H9 (cell line): ENCODE results near the gene NOC3L. TPM values are rescaled to one million over a fixed set of nuclear protein-coding genes. Genes with fewer than 3 reads are reported as not detected.

ENCODE experiments used
- DNase-seq: peaks from one replicate; pipeline ENCODE4 v3.0.0-alpha.2; 2017
- H2AFZ ChIP-seq: one replicate; pipeline ENCODE4 v1.6.1; 2013; ENCODE audit warnings: mild to moderate bottlenecking, low read length, control low read depth, moderate library complexity
- H2AK5ac ChIP-seq: 2 replicates; pipeline ENCODE4 v1.6.1; 2013; ENCODE audit warnings: low read length, control low read depth, mixed read lengths; ENCODE audit not compliant: insufficient read length
- H2BK120ac ChIP-seq: one replicate; pipeline ENCODE4 v1.6.1; 2013; ENCODE audit warnings: low read depth, mild to moderate bottlenecking, low read length, control low read depth, inconsistent platforms; ENCODE audit not compliant: poor library complexity, severe bottlenecking
- H2BK12ac ChIP-seq: 2 replicates; pipeline ENCODE4 v1.6.1; 2013; ENCODE audit warnings: low read length, control low read depth, mixed read lengths, low read depth; ENCODE audit not compliant: insufficient read length
- H2BK15ac ChIP-seq: 2 replicates; pipeline ENCODE4 v1.6.1; 2013; ENCODE audit warnings: low read depth, low read length, control low read depth
- H2BK20ac ChIP-seq: one replicate; pipeline ENCODE4 v1.6.1; 2013; ENCODE audit warnings: low read depth, mild to moderate bottlenecking, low read length, control low read depth, inconsistent platforms; ENCODE audit not compliant: poor library complexity, severe bottlenecking
- H2BK5ac ChIP-seq: 2 replicates; pipeline ENCODE4 v1.6.1; 2013; ENCODE audit warnings: low read length, control low read depth, mixed read lengths; ENCODE audit not compliant: insufficient read length
- H3K14ac ChIP-seq: 2 replicates; pipeline ENCODE4 v1.6.1; 2013; ENCODE audit warnings: low read length, control low read depth; ENCODE audit not compliant: insufficient read depth
- H3K18ac ChIP-seq: 2 replicates; pipeline ENCODE4 v1.6.1; 2013; ENCODE audit warnings: low read depth, mild to moderate bottlenecking, mixed read lengths, low read length, control low read depth; ENCODE audit not compliant: insufficient read length
- H3K23ac ChIP-seq: 2 replicates; pipeline ENCODE4 v1.6.1; 2013; ENCODE audit warnings: low read length, control low read depth, mixed read lengths, low read depth; ENCODE audit not compliant: insufficient read length
- H3K23me2 ChIP-seq: 2 replicates; pipeline ENCODE4 v1.6.1; 2013; ENCODE audit warnings: low read depth, mild to moderate bottlenecking, mixed read lengths, low read length, control low read depth; ENCODE audit not compliant: insufficient read length, poor library complexity, severe bottlenecking
- H3K27ac ChIP-seq: 2 replicates; pipeline ENCODE4 v1.5.1; 2013; ENCODE audit warnings: low read length, control low read depth, mixed read lengths, low read depth; ENCODE audit not compliant: insufficient read length
- H3K27me3 ChIP-seq: 2 replicates; pipeline ENCODE4 v1.6.1; 2013; ENCODE audit warnings: low read length, control low read depth, inconsistent platforms; ENCODE audit not compliant: insufficient read depth
- H3K4ac ChIP-seq: 2 replicates; pipeline ENCODE4 v1.6.1; 2013; ENCODE audit warnings: low read depth, mild to moderate bottlenecking, control low read depth, inconsistent platforms, low read length, moderate library complexity
- H3K4me1 ChIP-seq: 2 replicates; pipeline ENCODE4 v1.6.1; 2013; ENCODE audit warnings: low read length, control low read depth, inconsistent platforms; ENCODE audit not compliant: insufficient read depth
- H3K4me2 ChIP-seq: 2 replicates; pipeline ENCODE4 v1.6.1; 2013; ENCODE audit warnings: low read length, control low read depth, mixed read lengths; ENCODE audit not compliant: insufficient read length, insufficient read depth
- H3K56ac ChIP-seq: 2 replicates; pipeline ENCODE4 v1.6.1; 2013; ENCODE audit warnings: low read depth, mild to moderate bottlenecking, mixed read lengths, low read length, control low read depth; ENCODE audit not compliant: insufficient read length
- H3K79me1 ChIP-seq: 2 replicates; pipeline ENCODE4 v1.6.1; 2013; ENCODE audit warnings: low read depth, mild to moderate bottlenecking, moderate library complexity, low read length, control low read depth, inconsistent platforms; ENCODE audit not compliant: insufficient read depth, poor library complexity, severe bottlenecking
- H3K79me2 ChIP-seq: 2 replicates; pipeline ENCODE4 v1.6.1; 2013; ENCODE audit warnings: low read length, control low read depth, inconsistent platforms; ENCODE audit not compliant: insufficient read depth
- H3K9ac ChIP-seq: 2 replicates; pipeline ENCODE4 v1.6.1; 2013; ENCODE audit warnings: low read length, control low read depth, mixed read lengths; ENCODE audit not compliant: insufficient read length; ENCODE audit errors: extremely low read depth
- H3K9me3 ChIP-seq: one replicate; pipeline ENCODE4 v1.6.1; 2013; ENCODE audit warnings: low read depth, low read length, inconsistent platforms; ENCODE audit not compliant: control insufficient read depth
- H3T11ph ChIP-seq: one replicate; pipeline ENCODE4 v1.6.1; 2013; ENCODE audit warnings: mild to moderate bottlenecking, low read length, control low read depth, inconsistent platforms
- H4K20me1 ChIP-seq: one replicate; pipeline ENCODE4 v1.6.1; 2013; ENCODE audit not compliant: control insufficient read depth, insufficient read length, insufficient read depth
- H4K5ac ChIP-seq: 2 replicates; pipeline ENCODE4 v1.6.1; 2013; ENCODE audit warnings: low read depth, mild to moderate bottlenecking, mixed read lengths, low read length, control low read depth; ENCODE audit not compliant: insufficient read length
- H4K8ac ChIP-seq: replicated peaks from 2 replicates; pipeline ENCODE4 v1.6.1; 2013; ENCODE audit warnings: low read length, control low read depth, mixed read lengths, low read depth; ENCODE audit not compliant: insufficient read length
- H4K91ac ChIP-seq: 2 replicates; pipeline ENCODE4 v1.6.1; 2013; ENCODE audit warnings: low read depth, mild to moderate bottlenecking, moderate library complexity, mixed read lengths, low read length, control low read depth; ENCODE audit not compliant: insufficient read length
- H3K27ac Mint-ChIP-seq, 3 experiments: 2 replicates in 2 of 3; 3 replicates in 1 of 3; pipeline ENCODE4 v1.8.0; 2020 to 2021; ENCODE audit warnings: mixed read lengths in 3 of 3, mild to moderate bottlenecking in 1 of 3, moderate library complexity in 1 of 3
- H3K27me3 Mint-ChIP-seq: 2 replicates; pipeline ENCODE4 v1.8.0; 2021; ENCODE audit warnings: low read depth, mild to moderate bottlenecking, moderate library complexity, mixed read lengths
- H3K36me3 Mint-ChIP-seq, 3 experiments: 2 replicates in 2 of 3; 3 replicates in 1 of 3; pipeline ENCODE4 v1.8.0; 2020 to 2021; ENCODE audit warnings: low read depth in 3 of 3, mixed read lengths in 3 of 3; ENCODE audit not compliant: insufficient read depth in 1 of 3
- H3K4me1 Mint-ChIP-seq, 2 experiments: 2 replicates each; pipeline ENCODE4 v1.8.0; 2020; ENCODE audit warnings: mixed read lengths in 2 of 2
- H3K4me3 Mint-ChIP-seq, 2 experiments: 2 replicates in 1 of 2; 3 replicates in 1 of 2; pipeline ENCODE4 v1.8.0; 2020 to 2021; ENCODE audit warnings: mild to moderate bottlenecking in 2 of 2, mixed read lengths in 2 of 2, moderate library complexity in 1 of 2
- H3K9me3 Mint-ChIP-seq, 2 experiments: 2 replicates in 1 of 2; 3 replicates in 1 of 2; pipeline ENCODE4 v1.8.0; 2020; ENCODE audit warnings: mild to moderate bottlenecking in 2 of 2, mixed read lengths in 2 of 2, moderate library complexity in 1 of 2
- CTCF ChIP-seq: fragments of 200-600 bp; sonication (generic); conservative IDR thresholded peaks from 3 replicates; pipeline ENCODE4 v1.8.0; 2021; ENCODE audit warnings: antibody characterized with exemption, mild to moderate bottlenecking
- WGBS: extraction: QIAGEN DNeasy Blood & Tissue Kit; methylation state at CpG from one replicate; pipeline ENCODE4 v1.1.7; 2013; ENCODE audit warnings: missing lambda C conversion rate, low lambda C conversion rate, mixed read lengths; ENCODE audit not compliant: insufficient read length; ENCODE audit errors: extremely low coverage; 5-methylcytosine and 5-hydroxymethylcytosine counted together
- total RNA-seq: library from RNA; stranded (reverse); gene quantifications from 2 replicates; pipeline ENCODE4 v1.2.1, GENCODE V29; 2021

The NOC3L gene
- total RNA-seq, 1 experiment from 2014 or later = 35.8 TPM

GRCh38 chr10:94383530-94383929, 20.8 kb upstream of the NOC3L start:
- no peaks in the 10 kb centered on the region for H3K79me2 ChIP-seq
- Mint-ChIP-seq H3K9me3 (peaks cover 4 to 8% of the 10 kb centered on the region in 2 experiments), H3K4me1 (peaks cover 3% of the 10 kb centered on the region in 2 experiments; a peak in 3 of 4 replicates), H3K4me3 (no peak overlapping the region), H3K27me3 (peaks cover under 1% of the 10 kb centered on the region), H3K27ac (no peak overlapping the region), H3K36me3 (peaks cover 0 to 15% (median 0%) of the 10 kb centered on the region in 3 experiments; a peak in 4 of 7 replicates)
- H3K9ac ChIP-seq = no peak overlapping the region
- H3K23ac ChIP-seq = no peak overlapping the region
- H2AFZ ChIP-seq = no peak overlapping the region
- no CpG with 5 or more reads among the region's 2 CpGs for WGBS
- H2BK12ac ChIP-seq = no peak overlapping the region
- no peaks in the 10 kb centered on the region for H4K20me1 ChIP-seq
- H3K27ac ChIP-seq = no peak overlapping the region
- no peak overlapping the region for H3K14ac ChIP-seq
- no peaks in the 10 kb centered on the region for H3K79me1 ChIP-seq
- H4K91ac ChIP-seq = no peak overlapping the region
- no peak overlapping the region for H2BK20ac ChIP-seq
- no peak overlapping the region for H3K4me2 ChIP-seq
- TF ChIP-seq CTCF = no peak
- H2AK5ac ChIP-seq = no peak overlapping the region
- no peak overlapping the region for H4K8ac ChIP-seq
- no peak overlapping the region for H3T11ph ChIP-seq
- DNase-seq = no peak
- H2BK5ac ChIP-seq = no peak overlapping the region
- H2BK120ac ChIP-seq = no peak overlapping the region
- no peaks in the 10 kb centered on the region for H3K23me2 ChIP-seq
- H2BK15ac ChIP-seq = no peak overlapping the region
- no peak overlapping the region for H3K4ac ChIP-seq
- H3K56ac ChIP-seq = no peak overlapping the region
- no peak overlapping the region for H4K5ac ChIP-seq
- H3K27me3 ChIP-seq = no peaks in the 10 kb centered on the region
- H3K4me1 ChIP-seq = no peaks in the 10 kb centered on the region
- no peaks in the 10 kb centered on the region for H3K9me3 ChIP-seq
- H3K18ac ChIP-seq = no peak overlapping the region
